A673 (cell line): ENCODE data around the gene TGFBR3L. TPM values are rescaled to one million over a fixed set of nuclear protein-coding genes. Genes with fewer than 3 reads are reported as not detected.
"Not testable (repeated sequence)": the region's sequence is repeated elsewhere in the genome, so short reads cannot be mapped to it uniquely, and the experiment has no call there.

Experiments used
- BruUV-seq: library from RNA; stranded (reverse); fragments of 400-500 nt; replicated peaks from 2 replicates; lab custom pipeline; 2021; lab: Mats Ljungman, UMichigan
- CTCF ChIA-PET: fragments of 300-600 bp; sonication (Branson Sonifier 250); formaldehyde crosslinking; loops from one replicate; lab custom pipeline; 2022; ENCODE audit warnings: antibody characterized with exemption; lab: Charles Lee
- POLR2A ChIA-PET: fragments of 300-600 bp; sonication (Branson Sonifier 250); formaldehyde crosslinking; loops from one replicate; lab custom pipeline; 2022; ENCODE audit warnings: antibody characterized with exemption; ENCODE audit not compliant: low non-redundant PET; lab: Charles Lee
- DNase-seq: peaks from one replicate; pipeline ENCODE4 v3.0.0-alpha.2; 2015; ENCODE audit warnings: low spot score
- H3K27ac ChIP-seq: fragments of 200-600 bp; sonication (generic); 2 replicates; pipeline ENCODE4 v1.5.1; 2016; ENCODE audit warnings: mixed run types, low read depth, mild to moderate bottlenecking, mixed read lengths, antibody characterized with exemption, low read length; ENCODE audit not compliant: poor library complexity, severe bottlenecking
- H3K27me3 ChIP-seq: fragments of 200-600 bp; sonication (generic); replicated peaks from 2 replicates; pipeline ENCODE4 v1.6.1; 2017; ENCODE audit warnings: mixed run types, low read depth, mild to moderate bottlenecking, mixed read lengths, antibody characterized with exemption, low read length; ENCODE audit not compliant: insufficient read depth, poor library complexity
- H3K36me3 ChIP-seq: fragments of 200-600 bp; sonication (generic); 2 replicates; pipeline ENCODE4 v1.6.1; 2016; ENCODE audit warnings: mixed run types, mild to moderate bottlenecking, mixed read lengths, antibody characterized with exemption, low read length; ENCODE audit not compliant: insufficient read depth, poor library complexity, severe bottlenecking
- H3K4me1 ChIP-seq: fragments of 200-600 bp; sonication (generic); 2 replicates; pipeline ENCODE4 v1.6.1; 2017; ENCODE audit warnings: mixed run types, mild to moderate bottlenecking, mixed read lengths, antibody characterized with exemption, low read length; ENCODE audit not compliant: insufficient read depth, poor library complexity, severe bottlenecking
- H3K4me3 ChIP-seq: fragments of 200-600 bp; sonication (generic); 2 replicates; pipeline ENCODE4 v1.5.1; 2016; ENCODE audit warnings: low read depth, mixed run types, mild to moderate bottlenecking, mixed read lengths, low read length; ENCODE audit not compliant: poor library complexity, severe bottlenecking
- H3K9me3 ChIP-seq: fragments of 200-600 bp; sonication (generic); 2 replicates; pipeline ENCODE4 v1.6.1; 2016; ENCODE audit warnings: mixed run types, low read depth, mild to moderate bottlenecking, mixed read lengths, antibody characterized with exemption, low read length; ENCODE audit not compliant: poor library complexity, severe bottlenecking
- CTCF ChIP-seq: fragments of 300-800, 200-600 bp; sonication (generic); conservative IDR thresholded peaks from 2 replicates; pipeline ENCODE4 v1.5.1; 2017; ENCODE audit warnings: low read depth, mild to moderate bottlenecking, antibody characterized with exemption, low read length, moderate library complexity, mixed read lengths
- EZH2 ChIP-seq: fragments of 200-600 bp; sonication (generic); IDR thresholded peaks from 2 replicates; pipeline ENCODE4 v1.6.1; 2017; ENCODE audit warnings: borderline replicate concordance, low read depth, mild to moderate bottlenecking, mixed read lengths, antibody characterized with exemption, low read length; ENCODE audit not compliant: poor library complexity, severe bottlenecking
- intact Hi-C: fragments of 100-400 bp; cut with micrococcal nuclease; formaldehyde crosslinking; loops from one replicate; pipeline ENCODE4 v1.10.0; 2022; ENCODE audit not compliant: unreplicated experiment
- total RNA-seq: library from RNA; stranded (reverse); gene quantifications from 2 replicates; pipeline ENCODE4 v1.2.3, GENCODE V29; 2021

TGFBR3L gene
- total RNA-seq, 1 experiment from 2014 or later = 1.6 TPM

GRCh38 chr19:7887408-7888144, 27.1 kb upstream of the TGFBR3L start:
- H3K27me3 ChIP-seq = no peaks in the 10 kb centered on the region
- H3K9me3 ChIP-seq = no peaks in the 10 kb centered on the region
- BruUV-seq = no TSS peak
- ChIA-PET CTCF (interaction anchor here (1.0 kb wide), 2 partner anchors 35 to 56 kb away, joined by 3 to 5 read pairs; no protein-coding TSS in a partner anchor), POLR2A (interaction anchor here (0.7 kb wide), 1 partner anchor 16 kb away, joined by 4 read pairs; the partner anchor contains the start of gene MAP2K7)
- intact Hi-C loops = no loop called here
- DNase-seq = no peak
- peak overlapping the region; percentile 48 for H3K4me3 ChIP-seq
- no peak for TF ChIP-seq CTCF
- TF ChIP-seq EZH2 = no peak
- H3K27ac ChIP-seq = no peak overlapping the region
- no peaks in the 10 kb centered on the region for H3K36me3 ChIP-seq
- H3K4me1 ChIP-seq = no peaks in the 10 kb centered on the region

GRCh38 chr19:7888145-7888825, 26.3 kb upstream of the TGFBR3L start, which contains the start of gene LRRC8E:
Gene LRRC8E (plus strand): TSS chr19:7888510. CDS start chr19:7895604, 7,094 bp downstream.
- CTCF ChIA-PET = no interaction called here
- intact Hi-C loops = no loop called here
- POLR2A ChIA-PET = no interaction called here
- Histone ChIP-seq H3K27me3 (no peaks in the 10 kb centered on the region), H3K9me3 (no peaks in the 10 kb centered on the region), H3K27ac (no peak within 1 kb of the TSS), H3K4me1 (no peaks in the 10 kb centered on the region), H3K36me3 (no peaks in the 10 kb centered on the region), H3K4me3 (peak within 1 kb of the TSS; percentile 48)
- no peak for TF ChIP-seq CTCF
- peak; percentile 62 for DNase-seq
- BruUV-seq = no TSS peak

- no peaks in the 10 kb centered on the region for H3K36me3 ChIP-seq
- H3K9me3 ChIP-seq = no peaks in the 10 kb centered on the region
- CTCF ChIA-PET = no interaction called here
- DNase-seq = no peak
- no peaks in the 10 kb centered on the region for H3K27me3 ChIP-seq
- H3K4me1 ChIP-seq = no peaks in the 10 kb centered on the region
- BruUV-seq = no TSS peak
- peak overlapping the region; percentile 48 for H3K4me3 ChIP-seq
- intact Hi-C loops = no loop called here
- H3K27ac ChIP-seq = no peak overlapping the region
- POLR2A ChIA-PET = no interaction called here
- TF ChIP-seq EZH2 (no peak), CTCF (no peak)
Measured at GRCh38 chr19:7888826-7889217, 25.8 kb upstream of the TGFBR3L start.

- intact Hi-C loops, DNase-seq, CTCF ChIA-PET, POLR2A ChIA-PET, H3K27me3 ChIP-seq, H3K4me3 ChIP-seq, BruUV-seq, H3K36me3 ChIP-seq, H3K4me1 ChIP-seq, H3K9me3 ChIP-seq, H3K27ac ChIP-seq: not testable (repeated sequence)
Measured at GRCh38 chr19:7893362-7894101, 21.1 kb upstream of the TGFBR3L start.
